Tibial nerve (tissue), 3 donors: ENCODE measurements around the gene MRPL43.

Source experiments
- CTCF ChIP-seq, 5 experiments: fragments of 200-600 bp in 3 of 5; fragments of 450-650 bp in 2 of 5; sonication (generic) in 3 of 5; IDR thresholded peaks; one replicate each; pipeline ENCODE4 v1.5.1; 2016 to 2019; ENCODE audit warnings: antibody characterized with exemption in 5 of 5, mild to moderate bottlenecking in 3 of 5, moderate library complexity in 2 of 5
- POLR2A ChIP-seq, 2 donors: fragments of 450-650 bp; IDR thresholded peaks; one replicate each; pipeline ENCODE4 v1.6.1; 2017; ENCODE audit warnings: antibody characterized with exemption in 2 of 2, mild to moderate bottlenecking in 2 of 2, moderate library complexity in 2 of 2

GRCh38 chr10:100966887-100967286 is 20.4 kb downstream of the MRPL43 start:
- no peak for TF ChIP-seq CTCF (IDR thresholded peaks at IDR 0.05)
- TF ChIP-seq POLR2A (IDR thresholded peaks at IDR 0.05), result no peak
